Mesenchymal stem cell (in vitro differentiated cells and primary cell): Measurements from ENCODE around the gene FTCD.

Experiments used
- DNase-seq: peaks from one replicate; pipeline ENCODE4 v3.0.0-alpha.2; 2013
- H2AFZ ChIP-seq: one replicate; pipeline ENCODE4 v1.6.1; 2013; ENCODE audit warnings: low read depth, mild to moderate bottlenecking, control low read depth, inconsistent platforms, low read length, moderate library complexity
- H2AK5ac ChIP-seq: 2 replicates; pipeline ENCODE4 v1.6.1; 2013; ENCODE audit warnings: low read length, moderate library complexity, mild to moderate bottlenecking, inconsistent platforms; ENCODE audit not compliant: severe bottlenecking
- H2BK120ac ChIP-seq: one replicate; pipeline ENCODE4 v1.6.1; 2013; ENCODE audit warnings: low read depth, mild to moderate bottlenecking, inconsistent platforms, low read length, moderate library complexity
- H2BK12ac ChIP-seq, 2 experiments: one replicate each; pipeline ENCODE4 v1.6.1; 2013; ENCODE audit warnings: inconsistent platforms in 2 of 2, low read length in 2 of 2, mild to moderate bottlenecking in 2 of 2, moderate library complexity in 2 of 2, control low read depth in 1 of 2
- H2BK15ac ChIP-seq: one replicate; pipeline ENCODE4 v1.6.1; 2013; ENCODE audit warnings: mild to moderate bottlenecking, low read depth, inconsistent platforms; ENCODE audit not compliant: poor library complexity, severe bottlenecking
- H2BK5ac ChIP-seq: 2 replicates; pipeline ENCODE4 v1.6.1; 2013; ENCODE audit warnings: low read depth, mild to moderate bottlenecking, low read length, control low read depth, inconsistent platforms; ENCODE audit not compliant: poor library complexity, severe bottlenecking
- H3K14ac ChIP-seq, 2 experiments: one replicate each; pipeline ENCODE4 v1.6.1; 2013; ENCODE audit warnings: inconsistent platforms in 2 of 2, low read length in 2 of 2, control low read depth in 1 of 2, mild to moderate bottlenecking in 1 of 2, moderate library complexity in 1 of 2
- H3K18ac ChIP-seq, 2 experiments: one replicate each; pipeline ENCODE4 v1.6.1; 2013; ENCODE audit warnings: inconsistent platforms in 2 of 2, low read length in 2 of 2, control low read depth in 1 of 2, low read depth in 1 of 2, mild to moderate bottlenecking in 1 of 2
- H3K23ac ChIP-seq, 2 experiments: one replicate each; pipeline ENCODE4 v1.6.1; 2013; ENCODE audit warnings: inconsistent platforms in 2 of 2, low read length in 2 of 2, mild to moderate bottlenecking in 2 of 2, moderate library complexity in 2 of 2, control low read depth in 1 of 2
- H3K27ac ChIP-seq: 2 replicates; pipeline ENCODE4 v1.5.1; 2013; ENCODE audit warnings: mild to moderate bottlenecking, moderate library complexity, low read length, control low read depth, inconsistent platforms; ENCODE audit not compliant: poor library complexity, severe bottlenecking
- H3K27me3 ChIP-seq, 2 experiments: 2 replicates each; pipeline versions ENCODE4 v1.6.1 to v1.7.0; 2013; ENCODE audit warnings: low read length in 2 of 2, mild to moderate bottlenecking in 2 of 2, moderate library complexity in 2 of 2, control low read depth in 1 of 2, inconsistent platforms in 1 of 2; ENCODE audit not compliant: control insufficient read depth in 1 of 2, insufficient read depth in 1 of 2
- H3K36me3 ChIP-seq, 2 experiments: 2 replicates each; pipeline versions ENCODE4 v1.6.1 to v1.7.0; 2013; ENCODE audit warnings: low read length in 2 of 2, control low read depth in 1 of 2, inconsistent platforms in 1 of 2, low read depth in 1 of 2, mild to moderate bottlenecking in 1 of 2; ENCODE audit not compliant: insufficient read depth in 2 of 2, control insufficient read depth in 1 of 2
- H3K4ac ChIP-seq, 2 experiments: one replicate each; pipeline ENCODE4 v1.6.1; 2013; ENCODE audit warnings: inconsistent platforms in 2 of 2, low read length in 2 of 2, mild to moderate bottlenecking in 2 of 2, moderate library complexity in 2 of 2, control low read depth in 1 of 2, low read depth in 1 of 2
- H3K4me1 ChIP-seq: 2 replicates; pipeline ENCODE4 v1.6.1; 2013; ENCODE audit warnings: low read depth, low read length, control low read depth; ENCODE audit not compliant: control insufficient read depth, insufficient read depth
- H3K4me2 ChIP-seq: 2 replicates; pipeline ENCODE4 v1.6.1; 2013; ENCODE audit warnings: low read length, mild to moderate bottlenecking, inconsistent platforms; ENCODE audit not compliant: poor library complexity, severe bottlenecking
- H3K4me3 ChIP-seq, 2 experiments: 2 replicates each; pipeline versions ENCODE4 v1.5.1 to v1.7.0; 2013; ENCODE audit warnings: low read length in 2 of 2, mild to moderate bottlenecking in 2 of 2, control low read depth in 1 of 2, low read depth in 1 of 2; ENCODE audit not compliant: insufficient read depth in 1 of 2
- H3K79me1 ChIP-seq: replicated peaks from 2 replicates; pipeline ENCODE4 v1.6.1; 2013; ENCODE audit warnings: mild to moderate bottlenecking, control low read depth, low read length, inconsistent platforms; ENCODE audit not compliant: poor library complexity, severe bottlenecking
- H3K9ac ChIP-seq: 2 replicates; pipeline ENCODE4 v1.7.0; 2013; ENCODE audit warnings: mild to moderate bottlenecking, low read length, moderate library complexity
- H3K9me3 ChIP-seq: 2 replicates; pipeline ENCODE4 v1.7.0; 2013; ENCODE audit warnings: mild to moderate bottlenecking, low read length; ENCODE audit not compliant: control insufficient read depth
- H4K8ac ChIP-seq: one replicate; pipeline ENCODE4 v1.6.1; 2013; ENCODE audit warnings: inconsistent platforms, mild to moderate bottlenecking, low read length, moderate library complexity
- H4K91ac ChIP-seq: one replicate; pipeline ENCODE4 v1.6.1; 2013; ENCODE audit warnings: mild to moderate bottlenecking, low read length, inconsistent platforms
- WGBS: methylation state at CpG from one replicate; pipeline ENCODE4 v1.1.7; 2013; ENCODE audit warnings: mixed read lengths; 5-methylcytosine and 5-hydroxymethylcytosine counted together

FTCD gene

DNA sequence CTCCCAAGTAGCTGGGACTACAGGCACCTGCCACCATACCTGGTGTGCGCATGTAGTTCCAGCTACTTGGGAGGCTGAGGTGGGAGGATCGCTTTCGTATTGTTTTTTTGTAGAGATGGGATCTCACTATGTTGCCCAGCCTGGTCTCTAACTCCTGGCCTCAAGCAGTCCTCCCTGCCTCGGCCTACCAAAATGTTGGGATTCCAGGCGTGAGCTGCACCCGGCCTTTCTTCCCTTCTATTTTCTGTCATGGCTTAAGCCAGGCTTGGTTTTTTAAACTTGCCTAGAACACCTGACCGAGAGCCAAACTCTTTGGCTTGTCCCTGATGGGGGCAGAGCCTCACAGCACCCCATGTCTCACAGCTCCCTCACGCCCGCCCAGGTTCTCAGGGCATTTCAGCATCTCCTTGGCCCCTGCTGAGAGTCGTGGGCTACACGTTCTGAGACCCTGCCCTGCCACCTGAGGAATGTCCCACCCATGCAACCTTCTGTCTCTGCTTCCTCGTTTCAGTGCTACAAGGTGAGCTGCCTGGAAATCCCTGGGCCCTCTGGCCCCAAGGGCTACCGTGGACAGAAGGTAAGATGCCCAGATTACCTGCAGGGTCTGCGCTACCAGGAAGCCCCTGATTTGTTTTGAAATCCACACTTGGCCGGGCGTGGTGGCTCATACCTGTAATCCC lies 41.7 kb downstream of the FTCD start:
- no peak overlapping the region for H2AFZ ChIP-seq
- H3K4ac ChIP-seq, result no peak overlapping the region
- no peak overlapping the region for H2BK5ac ChIP-seq
- H3K23ac ChIP-seq, result no peak overlapping the region
- H2BK15ac ChIP-seq, result no peak overlapping the region
- H4K91ac ChIP-seq, result no peak overlapping the region
- no peak overlapping the region for H3K27ac ChIP-seq
- peaks cover 35% of the 10 kb centered on the region for H3K79me1 ChIP-seq
- no peak overlapping the region for H2BK12ac ChIP-seq
- peaks cover 8% of the 10 kb centered on the region for H3K9me3 ChIP-seq
- 96% methylated on average over 16 of the region's 16 CpGs for WGBS
- H3K27me3 ChIP-seq, result no peaks in the 10 kb centered on the region
- H3K9ac ChIP-seq, result no peak overlapping the region
- DNase-seq, result no peak
- no peak overlapping the region for H4K8ac ChIP-seq
- H3K36me3 ChIP-seq, result peaks cover 87 to 94% of the 10 kb centered on the region in 2 experiments
- H3K14ac ChIP-seq, result no peak overlapping the region
- no peak overlapping the region for H2BK120ac ChIP-seq
- H2AK5ac ChIP-seq, result no peak overlapping the region
- H3K4me2 ChIP-seq, result no peak overlapping the region
- H3K18ac ChIP-seq, result no peak overlapping the region
- H3K4me3 ChIP-seq, result no peak overlapping the region
- H3K4me1 ChIP-seq, result peaks cover 19% of the 10 kb centered on the region

- peaks cover 8% of the 10 kb centered on the region for H3K9me3 ChIP-seq
- H3K4me3 ChIP-seq, result no peak overlapping the region
- no peak overlapping the region for H2BK5ac ChIP-seq
- H2AK5ac ChIP-seq, result no peak overlapping the region
- no peaks in the 10 kb centered on the region for H3K27me3 ChIP-seq
- WGBS, result 97% methylated on average over 20 of the region's 20 CpGs
- H3K23ac ChIP-seq, result no peak overlapping the region
- H4K91ac ChIP-seq, result no peak overlapping the region
- H3K4ac ChIP-seq, result no peak overlapping the region
- DNase-seq, result no peak
- no peak overlapping the region for H3K27ac ChIP-seq
- peaks cover 19% of the 10 kb centered on the region for H3K4me1 ChIP-seq
- no peak overlapping the region for H3K18ac ChIP-seq
- H3K36me3 ChIP-seq, result peaks cover 79 to 93% of the 10 kb centered on the region in 2 experiments
- no peak overlapping the region for H4K8ac ChIP-seq
- H3K9ac ChIP-seq, result no peak overlapping the region
- no peak overlapping the region for H3K4me2 ChIP-seq
- H3K14ac ChIP-seq, result no peak overlapping the region
- H2BK15ac ChIP-seq, result no peak overlapping the region
- H2BK12ac ChIP-seq, result no peak overlapping the region
- H2BK120ac ChIP-seq, result no peak overlapping the region
- no peak overlapping the region for H2AFZ ChIP-seq
- peaks cover 28% of the 10 kb centered on the region for H3K79me1 ChIP-seq
Observed at GRCh38 chr21:46112725-46113215, 42.6 kb downstream of the FTCD start.

DNA sequence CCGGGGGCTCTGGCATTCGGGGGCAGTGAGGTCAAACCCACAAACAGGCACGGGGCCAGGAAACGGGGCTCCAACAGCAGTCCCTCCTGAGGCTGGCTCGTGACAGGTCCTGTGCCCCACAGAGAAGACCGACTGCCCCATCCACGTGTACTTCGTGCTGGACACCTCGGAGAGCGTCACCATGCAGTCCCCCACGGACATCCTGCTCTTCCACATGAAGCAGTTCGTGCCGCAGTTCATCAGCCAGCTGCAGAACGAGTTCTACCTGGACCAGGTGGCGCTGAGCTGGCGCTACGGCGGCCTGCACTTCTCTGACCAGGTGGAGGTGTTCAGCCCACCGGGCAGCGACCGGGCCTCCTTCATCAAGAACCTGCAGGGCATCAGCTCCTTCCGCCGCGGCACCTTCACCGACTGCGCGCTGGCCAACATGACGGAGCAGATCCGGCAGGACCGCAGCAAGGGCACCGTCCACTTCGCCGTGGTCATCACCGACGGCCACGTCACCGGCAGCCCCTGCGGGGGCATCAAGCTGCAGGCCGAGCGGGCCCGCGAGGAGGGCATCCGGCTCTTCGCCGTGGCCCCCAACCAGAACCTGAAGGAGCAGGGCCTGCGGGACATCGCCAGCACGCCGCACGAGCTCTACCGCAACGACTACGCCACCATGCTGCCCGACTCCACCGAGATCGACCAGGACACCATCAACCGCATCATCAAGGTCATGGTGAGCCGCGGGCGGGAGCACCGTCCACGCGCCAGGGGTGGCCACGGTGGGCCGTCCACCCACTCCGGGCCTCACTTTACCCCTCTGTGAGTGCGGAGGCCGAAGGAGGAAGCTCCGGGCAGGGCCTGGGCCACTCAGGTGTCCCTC lies 43.3 kb downstream of the FTCD start:
- no peak for DNase-seq
- no peak overlapping the region for H3K27ac ChIP-seq
- H3K23ac ChIP-seq, result no peak overlapping the region
- no peak overlapping the region for H3K4ac ChIP-seq
- WGBS, result 98% methylated on average over 69 of the region's 69 CpGs
- H4K8ac ChIP-seq, result no peak overlapping the region
- peak overlapping the region in 1 of 2 experiments; percentile 6 for H3K18ac ChIP-seq
- no peak overlapping the region for H2BK5ac ChIP-seq
- H3K79me1 ChIP-seq, result peaks cover 26% of the 10 kb centered on the region
- no peak overlapping the region for H2BK12ac ChIP-seq
- peak overlapping the region; percentile 12 for H2BK15ac ChIP-seq
- peaks cover 18% of the 10 kb centered on the region for H3K4me1 ChIP-seq
- H2AFZ ChIP-seq, result no peak overlapping the region
- no peak overlapping the region for H2AK5ac ChIP-seq
- peak overlapping the region; percentile 53 for H4K91ac ChIP-seq
- no peak overlapping the region for H3K4me2 ChIP-seq
- H3K9me3 ChIP-seq, result peaks cover 8% of the 10 kb centered on the region
- no peak overlapping the region for H3K14ac ChIP-seq
- H3K36me3 ChIP-seq, result peaks cover 72 to 93% of the 10 kb centered on the region in 2 experiments
- H3K9ac ChIP-seq, result no peak overlapping the region
- H2BK120ac ChIP-seq, result no peak overlapping the region
- H3K4me3 ChIP-seq, result no peak overlapping the region
- no peaks in the 10 kb centered on the region for H3K27me3 ChIP-seq

DNA sequence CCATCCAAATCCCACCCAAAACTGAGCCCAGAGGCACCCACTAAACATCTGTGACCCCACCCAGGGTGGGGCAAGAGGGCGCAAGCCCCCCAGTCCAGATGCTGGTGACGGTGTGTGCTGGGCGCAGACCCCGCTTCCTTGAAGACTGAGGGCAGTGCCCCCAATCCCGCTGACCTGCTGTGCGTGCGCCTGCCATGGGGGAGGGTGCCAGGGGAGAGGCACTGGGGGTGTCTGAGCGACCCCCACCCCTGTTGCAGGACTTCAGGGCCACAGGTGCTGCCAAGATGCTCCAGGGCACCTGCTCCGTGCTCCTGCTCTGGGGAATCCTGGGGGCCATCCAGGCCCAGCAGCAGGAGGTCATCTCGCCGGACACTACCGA lies 44.2 kb downstream of the FTCD start:
- H4K8ac ChIP-seq, result peak overlapping the region; percentile 8
- no peak overlapping the region for H3K27ac ChIP-seq
- peak overlapping the region; percentile 52 for H3K9ac ChIP-seq
- no peak overlapping the region for H2AK5ac ChIP-seq
- 96% methylated on average over 12 of the region's 12 CpGs for WGBS
- H3K4me1 ChIP-seq, result peaks cover 11% of the 10 kb centered on the region
- H2BK5ac ChIP-seq, result no peak overlapping the region
- H2AFZ ChIP-seq, result no peak overlapping the region
- H2BK12ac ChIP-seq, result no peak overlapping the region
- H3K4me2 ChIP-seq, result no peak overlapping the region
- H3K14ac ChIP-seq, result no peak overlapping the region
- no peaks in the 10 kb centered on the region for H3K27me3 ChIP-seq
- no peak overlapping the region for H4K91ac ChIP-seq
- no peak overlapping the region for H3K4me3 ChIP-seq
- H3K36me3 ChIP-seq, result peaks cover 63 to 93% of the 10 kb centered on the region in 2 experiments
- H2BK15ac ChIP-seq, result no peak overlapping the region
- no peak overlapping the region for H3K18ac ChIP-seq
- H3K23ac ChIP-seq, result no peak overlapping the region
- no peak overlapping the region for H2BK120ac ChIP-seq
- H3K9me3 ChIP-seq, result peaks cover 8% of the 10 kb centered on the region
- no peak overlapping the region for H3K4ac ChIP-seq
- H3K79me1 ChIP-seq, result peaks cover 24% of the 10 kb centered on the region
- no peak for DNase-seq
